Activated CD4-positive, alpha-beta T cell treated with anti-CD3 and anti-CD28 coated beads for 4 hours (primary cell): ENCODE measurements around the gene STAM.

Experiments used
- DNase-seq, 2 donors: peaks; one replicate each; pipeline ENCODE4 v3.0.0-alpha.2; 2020

The STAM gene

DNA sequence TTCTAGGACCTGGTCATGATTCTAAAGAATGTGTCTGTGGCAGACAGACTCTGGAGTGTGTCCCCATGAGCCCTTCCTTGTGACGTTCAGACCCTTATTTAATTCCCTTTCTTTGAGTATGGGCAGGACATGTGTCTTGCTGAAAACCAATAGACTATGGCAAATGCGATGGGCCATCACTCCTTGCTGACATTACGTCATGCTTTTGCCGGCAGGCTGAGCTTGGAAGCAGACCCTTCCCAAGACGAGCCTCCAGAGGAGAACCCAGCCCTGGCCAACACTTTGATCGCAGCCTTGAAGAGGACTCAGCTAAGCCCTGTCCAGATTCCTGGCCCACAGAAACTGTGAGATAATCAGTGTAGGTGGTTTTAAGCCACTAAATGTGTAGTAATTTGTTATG, 89.7 kb downstream of the STAM start:
- DNase-seq = no peak

DNA sequence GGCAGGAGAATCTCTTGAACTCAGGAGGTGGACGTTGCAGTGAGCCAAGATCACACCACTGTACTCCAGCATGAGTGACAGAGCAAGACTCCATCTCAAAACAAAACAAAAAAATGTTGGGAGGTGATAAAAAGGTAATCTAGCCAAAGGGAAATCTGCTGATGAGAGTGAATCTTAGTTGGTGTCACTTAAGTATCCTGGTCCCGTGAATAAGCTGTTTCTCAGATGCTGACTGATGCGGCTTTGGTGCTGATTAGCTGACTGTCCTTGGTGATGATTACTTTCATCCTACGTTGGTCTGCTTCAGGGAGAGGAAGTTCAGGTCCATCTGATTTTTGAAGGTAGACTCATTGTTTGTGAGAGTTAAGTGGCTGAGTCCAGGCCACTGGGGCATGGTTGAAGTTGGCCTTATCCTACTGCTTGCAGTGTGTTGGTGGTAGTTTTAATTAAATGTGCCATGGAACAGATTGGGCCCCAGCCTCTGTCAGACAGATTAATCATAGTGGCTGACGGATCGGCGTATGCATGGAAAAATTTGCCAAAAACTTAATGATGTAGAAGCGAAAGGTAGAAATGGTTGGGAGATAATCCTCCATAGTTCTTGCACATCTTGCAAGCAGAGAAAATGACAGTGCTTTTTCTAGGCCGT, 90.6 kb downstream of the STAM start:
- DNase-seq = no peak

DNA sequence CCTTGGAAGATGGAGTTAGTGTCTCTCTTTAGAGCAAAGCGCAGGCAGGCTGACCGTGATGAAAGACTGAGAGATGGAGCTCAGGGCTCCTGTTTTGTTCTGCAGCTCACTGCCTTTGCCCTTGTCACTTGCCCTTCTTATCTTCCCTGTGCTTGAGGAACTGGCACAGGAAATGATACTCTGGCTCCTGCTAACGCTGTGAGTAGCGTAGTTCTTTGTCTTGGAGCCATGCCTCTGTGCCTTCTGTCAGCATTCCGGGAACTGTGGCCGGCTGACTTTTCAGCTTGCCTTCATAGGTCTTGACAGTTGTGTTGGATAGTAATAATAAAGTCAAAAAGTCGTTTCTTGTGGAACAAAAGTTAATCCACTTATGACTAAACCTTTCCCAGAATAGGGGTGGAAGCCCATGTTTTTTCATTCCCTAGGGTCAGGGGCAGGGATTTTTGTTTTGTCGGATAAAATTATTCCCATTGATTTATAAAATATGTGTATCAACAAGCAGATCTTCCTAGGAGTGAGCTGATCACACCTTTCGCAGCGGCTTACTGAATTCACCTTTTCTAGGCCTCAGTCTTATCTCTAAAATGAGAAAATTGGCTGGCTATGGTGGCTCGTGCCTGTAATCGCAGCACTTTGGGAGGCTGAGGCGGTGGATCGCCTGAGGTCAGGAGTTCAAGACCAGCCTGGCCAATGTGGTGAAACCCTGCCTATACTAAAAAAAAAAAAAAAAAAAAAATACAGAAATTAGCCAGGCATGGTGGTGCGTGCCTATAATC, 91.4 kb downstream of the STAM start:
- DNase-seq = no peak

DNA sequence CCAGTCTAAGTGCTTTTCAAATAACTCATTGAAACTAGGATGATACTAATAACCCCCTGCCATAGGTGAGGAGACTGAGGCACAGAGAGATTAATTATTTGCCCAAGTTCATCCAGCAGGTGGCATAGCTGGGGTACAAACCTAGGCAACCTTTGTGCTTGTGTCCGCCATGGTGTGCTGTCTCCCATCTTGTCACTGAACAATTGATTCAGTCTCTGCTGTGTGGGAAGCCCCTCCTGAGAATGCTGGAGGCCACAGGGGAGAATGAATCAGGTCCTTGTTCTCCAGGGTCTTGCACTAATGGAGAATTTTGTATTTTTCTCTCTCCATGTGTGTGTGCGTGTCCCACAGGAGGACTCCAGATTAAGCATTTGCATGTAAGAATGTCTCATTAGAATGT, 92.3 kb downstream of the STAM start:
- no peak for DNase-seq

DNA sequence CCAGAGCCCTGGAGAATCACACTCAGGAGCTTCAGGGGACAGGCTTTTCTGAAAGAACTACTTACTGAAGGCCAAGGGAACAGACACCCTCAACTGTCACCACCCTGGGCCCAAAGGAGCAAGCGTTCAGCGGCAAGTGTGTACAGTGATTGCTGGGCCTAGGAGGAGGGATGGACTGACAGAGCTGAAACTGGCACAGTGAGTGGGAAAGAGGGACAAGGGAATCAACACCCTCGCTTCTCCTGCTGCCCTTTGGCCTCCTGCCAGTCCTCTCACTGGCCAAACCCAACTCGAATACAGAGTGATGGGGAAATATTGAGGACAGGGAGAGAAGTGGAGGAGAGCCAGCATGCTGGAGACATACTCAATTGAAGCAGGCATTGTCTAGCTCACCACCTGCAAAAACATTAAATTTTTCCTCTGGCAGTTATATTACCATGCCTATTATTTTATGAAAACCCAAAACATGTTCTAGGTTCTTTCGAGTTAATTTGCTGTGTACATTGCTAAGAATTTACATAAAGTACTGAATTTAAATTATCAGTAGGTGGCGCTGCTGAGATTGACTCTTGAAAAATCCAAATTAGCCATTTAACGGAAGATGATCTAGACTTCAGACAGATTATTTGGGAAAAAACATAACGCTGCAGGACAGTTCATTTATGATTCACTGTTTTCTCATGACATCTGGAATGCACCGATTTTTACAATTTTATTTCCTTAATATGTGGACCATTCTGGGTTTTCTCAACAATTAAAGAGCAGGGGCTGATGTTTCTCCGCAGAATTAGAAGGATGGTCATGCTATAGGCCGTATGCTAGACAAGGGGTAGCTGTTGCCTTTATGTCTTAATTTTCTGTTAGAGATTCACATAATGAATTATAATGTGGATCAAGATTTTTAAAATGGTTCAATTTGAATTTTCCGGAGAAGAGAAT, 93.3 kb downstream of the STAM start:
- DNase-seq = no peak

DNA sequence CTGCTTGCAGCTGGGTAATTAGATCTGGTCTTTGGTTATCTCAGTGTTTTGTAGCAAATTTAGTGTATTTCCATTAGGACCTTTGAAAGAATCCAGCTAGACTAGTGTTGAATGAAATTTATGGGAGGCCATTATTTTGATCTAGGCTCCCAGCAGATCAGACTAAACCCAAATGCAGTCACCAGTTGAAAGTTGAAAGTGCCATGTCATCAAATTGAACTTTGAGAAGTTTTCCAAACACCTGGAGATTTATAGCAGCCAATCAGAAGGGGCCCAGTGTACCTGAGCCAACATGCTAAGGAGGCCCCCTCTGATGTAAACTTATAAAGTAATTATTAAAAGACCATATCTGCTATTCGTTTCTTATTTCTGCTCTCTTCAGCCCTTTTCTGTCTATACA, 96.7 kb downstream of the STAM start:
- DNase-seq = no peak

DNA sequence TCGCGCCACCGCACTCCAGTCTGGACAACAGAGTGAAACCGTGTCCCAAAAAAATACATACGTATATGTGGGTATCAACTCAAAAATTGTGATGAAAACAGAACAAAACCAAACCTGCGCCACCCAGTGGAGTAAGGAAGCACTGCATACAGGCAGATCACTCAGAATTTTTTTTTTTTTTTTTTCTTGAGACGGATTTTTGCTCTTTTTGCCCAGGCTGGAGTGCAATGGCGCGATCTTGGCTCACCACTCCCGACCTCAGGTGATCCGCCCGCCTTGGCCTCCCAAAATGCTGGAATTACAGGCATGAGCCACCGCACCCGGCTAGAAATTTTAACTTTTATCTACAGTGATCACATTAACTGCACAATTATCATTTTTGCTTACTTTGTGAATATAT, 99.0 kb downstream of the STAM start:
- DNase-seq = peak; percentile 59 to 76

DNA sequence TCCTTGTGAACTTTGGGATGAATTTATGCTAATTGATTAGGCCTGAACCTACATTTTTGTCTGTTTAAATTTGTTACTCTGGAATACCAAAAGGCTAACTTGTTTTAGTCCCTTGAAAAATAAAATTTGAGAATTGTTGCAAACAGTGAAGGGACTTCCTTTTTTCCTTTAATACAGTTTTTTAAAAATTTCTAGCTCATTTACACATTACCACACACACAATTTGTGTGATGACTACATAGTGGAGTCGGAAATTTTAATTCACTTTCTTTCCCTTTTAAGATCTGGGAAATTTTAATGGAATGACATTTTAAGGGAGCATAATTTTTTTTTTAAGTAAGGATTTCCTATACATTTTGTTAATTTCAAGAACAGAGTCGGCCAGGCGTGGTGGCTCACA, 99.5 kb downstream of the STAM start:
- DNase-seq = no peak

DNA sequence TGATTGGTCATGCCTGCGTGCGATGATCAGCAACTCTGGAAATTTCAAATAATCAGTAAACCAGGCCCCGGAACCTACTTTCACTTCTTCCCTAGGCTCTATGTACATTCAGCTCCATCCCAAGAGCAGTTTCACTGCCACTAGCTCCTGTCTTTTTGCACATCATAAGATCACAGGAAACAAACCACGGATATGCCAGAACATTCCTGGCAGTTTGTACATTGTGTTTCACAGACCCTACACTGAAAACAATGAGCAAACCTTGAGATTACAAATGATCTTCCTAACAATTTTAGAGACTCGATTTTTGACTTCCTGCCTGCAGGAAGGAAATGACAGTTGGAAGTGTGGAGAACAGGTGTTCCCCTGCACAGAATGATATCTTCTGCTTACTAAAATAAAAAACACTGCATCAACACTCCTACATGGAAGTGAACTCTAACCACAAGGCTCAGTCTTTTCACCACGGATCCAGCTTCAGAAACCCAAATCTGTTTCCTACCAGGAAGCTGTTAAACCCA, 100.5 kb downstream of the STAM start:
- DNase-seq = no peak

DNA sequence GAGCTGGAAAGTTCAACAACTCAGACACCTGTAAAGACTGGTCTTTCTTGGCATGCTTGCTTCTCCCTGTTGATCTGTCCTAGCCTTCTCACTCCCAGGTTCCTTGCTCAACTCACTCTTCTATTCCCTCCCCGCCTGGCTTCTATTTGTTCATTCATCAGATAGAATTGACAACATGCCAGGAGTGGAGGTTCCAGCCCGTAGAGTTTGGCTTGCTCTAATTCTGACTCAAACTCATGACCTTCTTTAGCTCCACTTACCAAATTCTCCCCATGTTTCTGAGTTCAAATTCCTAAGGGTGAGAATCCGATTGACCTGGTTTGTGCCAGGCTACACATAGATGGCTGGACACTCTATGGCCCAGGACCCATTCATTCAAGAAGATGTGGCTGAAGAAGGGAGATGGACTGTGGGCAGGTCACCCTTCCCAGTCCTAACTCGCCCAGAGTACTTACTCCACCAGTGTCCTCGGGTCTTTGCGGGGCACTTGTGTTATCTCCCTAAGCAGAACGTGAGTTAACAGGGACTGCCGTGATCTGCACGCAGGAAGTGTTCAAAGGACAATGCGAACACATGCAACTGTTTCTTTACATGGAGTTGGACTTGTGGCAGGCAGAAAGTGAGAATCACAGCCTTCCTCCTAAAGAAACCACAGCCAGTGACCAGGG, 104.1 kb downstream of the STAM start:
- DNase-seq = no peak

DNA sequence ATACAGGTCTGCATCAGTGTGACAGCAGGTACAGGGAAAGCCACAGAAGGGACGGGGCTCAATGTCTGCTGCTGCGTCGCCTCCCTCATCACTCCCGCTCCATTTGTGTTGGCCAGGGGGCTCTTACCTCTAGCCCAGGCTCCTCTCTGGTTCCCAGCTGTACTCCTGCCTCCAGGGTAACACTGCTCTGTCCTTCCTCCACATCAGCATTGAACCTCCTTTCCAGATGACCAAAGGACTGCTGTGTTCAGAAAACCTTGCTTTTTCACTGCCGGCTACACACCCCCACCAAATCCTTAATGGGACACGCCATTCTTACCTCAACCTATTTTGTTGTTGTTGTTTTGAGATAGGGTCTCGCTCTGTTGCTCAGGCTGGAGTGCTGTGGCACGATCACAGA, 105.9 kb downstream of the STAM start:
- no peak for DNase-seq

DNA sequence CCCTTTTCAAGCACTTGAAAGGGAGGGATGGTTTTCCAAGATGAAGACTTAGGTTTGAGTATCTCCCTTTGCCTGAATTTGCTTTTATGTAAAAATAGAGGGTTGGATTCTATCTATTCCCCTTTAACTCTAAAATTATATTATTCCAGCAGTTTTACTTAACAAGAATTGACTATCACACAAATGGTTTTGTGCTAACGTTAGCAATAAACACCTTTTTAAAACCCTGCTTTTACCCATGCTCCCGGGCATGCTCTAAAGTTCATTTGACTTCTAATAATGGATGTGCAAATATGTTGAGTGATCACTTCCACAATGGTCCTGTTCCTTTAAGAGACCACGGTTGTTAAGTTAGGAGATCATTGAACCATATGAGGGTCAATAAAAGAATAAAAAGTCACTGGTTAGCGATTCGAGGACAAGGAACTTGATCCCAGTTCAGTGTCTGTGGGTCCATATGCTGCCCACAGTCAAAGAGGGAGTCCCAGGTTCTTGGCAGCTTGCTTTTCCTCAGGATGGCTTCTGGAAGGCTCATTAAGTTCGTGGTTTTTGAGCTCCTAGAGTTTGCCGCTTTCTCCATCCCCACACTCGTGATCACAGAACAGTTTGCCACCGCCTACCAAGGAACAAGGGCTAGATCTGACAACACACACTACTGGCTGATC, 108.0 kb downstream of the STAM start, which contains the start of gene TMEM236:
TMEM236 (plus strand) TSS at position 421 of the 665 bp plus-strand sequence; CDS start at position 516, 95 bp downstream.
- no peak for DNase-seq

DNA sequence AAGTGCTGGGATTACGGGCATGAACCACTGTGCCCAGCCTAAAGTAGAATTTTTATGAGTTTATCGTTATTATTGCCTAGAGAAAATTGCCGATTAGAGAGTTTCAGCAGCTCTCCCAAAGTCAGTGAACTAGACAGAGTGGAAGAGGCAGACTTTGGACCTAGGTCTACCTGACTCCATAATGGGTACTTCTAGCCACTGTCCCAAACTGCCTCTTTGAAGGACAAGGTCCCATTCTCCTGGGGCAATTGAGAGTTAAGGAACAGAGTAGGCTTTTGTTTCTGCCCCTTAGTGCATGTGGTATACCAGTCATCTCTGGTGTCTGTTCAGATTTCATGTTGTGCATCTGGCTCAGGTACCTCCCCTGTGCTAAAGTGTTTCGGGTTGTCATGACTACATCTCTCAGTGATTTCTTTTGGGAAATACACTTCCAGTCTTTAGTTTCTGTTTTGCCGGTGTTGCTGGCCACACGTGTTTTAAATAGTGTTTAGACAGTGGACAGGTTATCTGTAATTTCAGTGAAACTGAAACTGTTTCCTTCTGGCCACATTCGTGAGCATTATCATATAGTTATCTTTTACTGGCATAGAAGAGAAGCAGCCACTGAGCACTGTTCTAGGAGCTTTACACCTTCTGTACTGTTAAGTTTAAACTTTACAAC, 112.7 kb downstream of the STAM start:
- no peak for DNase-seq

DNA sequence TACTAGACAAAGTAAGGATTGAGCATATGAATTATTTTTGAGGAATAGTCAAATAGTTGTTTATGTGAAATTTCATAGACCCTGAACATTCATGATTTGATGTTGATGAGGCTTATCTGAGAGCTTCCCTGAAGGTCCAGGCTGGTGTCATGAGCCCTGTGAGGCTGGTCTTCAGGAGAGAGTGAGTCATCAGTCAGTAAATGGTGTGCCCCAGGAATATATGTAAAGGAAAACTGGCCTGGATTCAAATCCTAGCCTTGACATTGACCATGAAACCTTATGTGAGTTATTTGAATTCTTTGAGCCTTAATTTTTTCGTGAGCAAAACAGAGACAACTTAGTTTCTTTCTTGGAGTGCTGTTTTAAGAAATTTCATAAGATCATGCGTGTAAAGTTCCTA, 114.2 kb downstream of the STAM start:
- no peak for DNase-seq

DNA sequence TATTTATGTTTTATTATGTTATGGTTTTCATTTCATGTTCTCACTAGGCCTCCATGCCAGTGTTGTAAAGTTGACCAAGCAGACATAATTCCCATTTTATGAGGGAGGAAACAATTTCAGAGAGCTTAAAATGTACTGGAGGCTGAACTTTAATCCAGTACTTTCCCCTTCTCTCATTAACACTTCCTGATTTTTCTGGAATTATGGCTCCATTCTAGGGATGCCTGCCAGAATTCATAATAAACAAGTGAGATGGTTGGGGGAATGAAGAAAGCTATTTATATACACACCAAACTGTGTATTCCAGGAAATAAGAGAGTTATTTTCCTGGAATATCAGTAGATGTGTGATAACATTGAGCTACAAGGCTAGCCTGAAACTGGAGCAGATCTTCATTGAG, 114.9 kb downstream of the STAM start:
- DNase-seq = no peak

DNA sequence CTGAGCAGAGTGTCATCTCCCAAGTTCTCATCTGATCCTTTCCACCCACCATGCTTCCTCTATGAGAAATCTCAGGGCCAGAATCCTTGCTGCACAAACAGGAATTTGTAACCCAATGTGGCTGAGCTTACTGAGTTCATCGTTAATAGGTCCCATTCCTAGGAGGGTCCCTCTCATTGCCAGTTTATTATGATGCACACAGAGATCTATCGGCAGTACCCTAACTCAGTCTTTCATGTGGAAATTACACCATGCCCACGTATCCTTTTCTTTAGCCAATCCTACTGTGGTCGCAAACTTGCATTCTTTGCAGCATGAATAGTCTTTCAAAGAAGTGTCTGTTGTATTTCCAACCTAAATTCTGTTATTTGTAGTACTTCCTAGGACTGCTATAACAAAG, 120.2 kb downstream of the STAM start:
- no peak for DNase-seq

DNA sequence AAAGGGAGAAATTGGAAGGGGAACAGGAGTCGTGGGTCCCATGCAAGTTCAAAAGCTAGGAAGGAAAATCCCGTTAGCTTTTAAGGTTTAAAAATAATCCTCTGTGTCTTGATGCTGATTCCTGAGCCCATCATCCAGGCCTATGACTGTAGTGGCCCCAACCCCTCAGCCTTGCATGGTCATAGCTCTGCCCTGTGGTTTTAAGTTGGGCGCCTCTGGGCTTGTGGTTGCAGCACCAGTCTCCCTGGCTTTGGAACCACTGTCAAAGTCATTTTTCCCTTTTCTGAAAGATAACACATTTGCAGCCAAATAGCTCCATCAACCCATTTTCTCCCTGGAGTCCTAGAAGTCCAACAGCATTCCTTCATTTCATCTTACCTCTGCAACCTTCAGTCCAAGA, 121.7 kb downstream of the STAM start:
- no peak for DNase-seq
